ENCODE results near the gene E4F1.

DNA sequence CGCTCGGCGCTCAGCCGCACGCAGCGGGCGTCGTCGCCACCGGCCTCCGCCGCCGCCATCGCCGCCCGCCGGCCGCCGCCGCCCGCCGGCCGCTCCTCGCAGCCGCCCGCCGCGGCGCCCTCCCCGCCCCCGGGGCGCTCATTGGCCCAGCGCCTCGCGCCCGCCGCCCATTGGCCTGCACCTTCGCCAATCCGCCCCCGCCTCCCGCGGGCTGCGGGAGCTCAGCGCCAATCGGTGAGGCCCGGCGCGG, 8.7 kb upstream of the E4F1 start, which contains the start of gene PGP:
- TF ChIP-seq, protein P1, sequence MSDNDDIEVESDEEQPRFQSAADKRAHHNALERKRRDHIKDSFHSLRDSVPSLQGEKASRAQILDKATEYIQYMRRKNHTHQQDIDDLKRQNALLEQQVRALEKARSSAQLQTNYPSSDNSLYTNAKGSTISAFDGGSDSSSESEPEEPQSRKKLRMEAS (IDR thresholded peaks at IDR 0.05; ENCODE audit: low read depth, low read length): no peak
- TF ChIP-seq POLR2A (IDR thresholded peaks at IDR 0.05; ENCODE audit: extremely low read depth, insufficient read length): no peak

Data from NB4 (cell line).